GM12875 (cell line): ENCODE results near the gene TP63.

Experiments
- H3K4me3 ChIP-seq: one replicate; pipeline ENCODE4 v1.5.1; 2011; ENCODE audit warnings: low read depth, low read length, control low read depth
- CTCF ChIP-seq: IDR thresholded peaks from 2 replicates; pipeline ENCODE4 v1.5.1; 2011; ENCODE audit warnings: low read depth, mild to moderate bottlenecking, control low read depth, inconsistent platforms, low read length, moderate library complexity, borderline replicate concordance; ENCODE audit not compliant: insufficient read depth

Gene TP63

GRCh38 chr3:189797103-189797750 lies 166.0 kb downstream of the TP63 start:
- TF ChIP-seq CTCF: no peak
- no peak overlapping the region for H3K4me3 ChIP-seq

- no peak for TF ChIP-seq CTCF
- no peak overlapping the region for H3K4me3 ChIP-seq
These were observed 168.2 kb downstream of the TP63 start for GRCh38 chr3:189799366-189799765.

- no peak overlapping the region for H3K4me3 ChIP-seq
- no peak for TF ChIP-seq CTCF
These were observed 169.2 kb downstream of the TP63 start for GRCh38 chr3:189800436-189800835.

- TF ChIP-seq CTCF: no peak
These were observed 172.1 kb downstream of the TP63 start for GRCh38 chr3:189803254-189803653.

GRCh38 chr3:189805375-189806067 lies 174.3 kb downstream of the TP63 start:
- no peak for TF ChIP-seq CTCF

More at GRCh38 chr3:189803254-189803653, 172.1 kb downstream of the TP63 start:
- no peak overlapping the region for H3K4me3 ChIP-seq

GRCh38 chr3:189806171-189806951 lies 175.2 kb downstream of the TP63 start:
- TF ChIP-seq CTCF: no peak
- H3K4me3 ChIP-seq: no peak overlapping the region

More at GRCh38 chr3:189805375-189806067, 174.3 kb downstream of the TP63 start:
- no peak overlapping the region for H3K4me3 ChIP-seq
